Measurements from ENCODE around the gene QRICH1. TPM values are rescaled to one million over a fixed set of nuclear protein-coding genes. Genes with fewer than 3 reads are reported as not detected.

QRICH1 gene
- total RNA-seq, 1 experiment from 2014 or later, result 123 TPM

GRCh38 chr3:49028673-49029562 is 65.0 kb downstream of the QRICH1 start, which contains the start of gene IMPDH2 (continued):
- TF ChIP-seq TP53 (CRISPR knock-in tag; IDR thresholded peaks at IDR 0.05) (0 out of 2 replicates have a peak, but pooled peaks have one; percentile 78), ZNF425 (CRISPR knock-in tag; conservative IDR thresholded peaks at IDR 0.05) (no peak), MXD4 (CRISPR knock-in tag; IDR thresholded peaks at IDR 0.05; ENCODE audit: borderline replicate concordance) (no peak), CTCF (IDR thresholded peaks at IDR 0.05) (no peak), JUN (CRISPR knock-in tag; IDR thresholded peaks at IDR 0.05) (no peak; the same call in 1 of the 2 replicates), MLX (CRISPR knock-in tag; IDR thresholded peaks at IDR 0.05) (peak; percentile 88; the same call in 1 of the 2 replicates), JAZF1 (CRISPR knock-in tag; IDR thresholded peaks at IDR 0.05) (no peak), ZNF396 (CRISPR knock-in tag; IDR thresholded peaks at IDR 0.05; ENCODE audit: borderline replicate concordance) (no peak), KAT7 (CRISPR knock-in tag; IDR thresholded peaks at IDR 0.05; ENCODE audit: borderline replicate concordance) (no peak), ZNF219 (CRISPR knock-in tag; IDR thresholded peaks at IDR 0.05; ENCODE audit: borderline replicate concordance) (no peak), E2F4 (CRISPR knock-in tag; IDR thresholded peaks at IDR 0.05; ENCODE audit: borderline replicate concordance, low read depth) (peak; percentile 74; the same call in 1 of the 2 replicates), FOXK1 (CRISPR knock-in tag; IDR thresholded peaks at IDR 0.05) (peak; percentile 87), ZSCAN18 (CRISPR knock-in tag; IDR thresholded peaks at IDR 0.05) (no peak), GTF2I (CRISPR knock-in tag; conservative IDR thresholded peaks at IDR 0.05) (no peak), FOXP4 (CRISPR knock-in tag; IDR thresholded peaks at IDR 0.05) (peak; percentile 90; the same call in 1 of the 2 replicates), NFE2L1 (CRISPR knock-in tag; IDR thresholded peaks at IDR 0.05) (peak; percentile 67; the same call in 1 of the 2 replicates), ZNF317 (CRISPR knock-in tag; IDR thresholded peaks at IDR 0.05; ENCODE audit: borderline replicate concordance, low read depth) (0 out of 2 replicates have a peak, but pooled peaks have one; percentile 36), NR3C1 (CRISPR knock-in tag; conservative IDR thresholded peaks at IDR 0.05; ENCODE audit: low read depth) (peak; percentile 91; the same call in 1 of the 2 replicates)
- TF ChIP-seq, protein P1, sequence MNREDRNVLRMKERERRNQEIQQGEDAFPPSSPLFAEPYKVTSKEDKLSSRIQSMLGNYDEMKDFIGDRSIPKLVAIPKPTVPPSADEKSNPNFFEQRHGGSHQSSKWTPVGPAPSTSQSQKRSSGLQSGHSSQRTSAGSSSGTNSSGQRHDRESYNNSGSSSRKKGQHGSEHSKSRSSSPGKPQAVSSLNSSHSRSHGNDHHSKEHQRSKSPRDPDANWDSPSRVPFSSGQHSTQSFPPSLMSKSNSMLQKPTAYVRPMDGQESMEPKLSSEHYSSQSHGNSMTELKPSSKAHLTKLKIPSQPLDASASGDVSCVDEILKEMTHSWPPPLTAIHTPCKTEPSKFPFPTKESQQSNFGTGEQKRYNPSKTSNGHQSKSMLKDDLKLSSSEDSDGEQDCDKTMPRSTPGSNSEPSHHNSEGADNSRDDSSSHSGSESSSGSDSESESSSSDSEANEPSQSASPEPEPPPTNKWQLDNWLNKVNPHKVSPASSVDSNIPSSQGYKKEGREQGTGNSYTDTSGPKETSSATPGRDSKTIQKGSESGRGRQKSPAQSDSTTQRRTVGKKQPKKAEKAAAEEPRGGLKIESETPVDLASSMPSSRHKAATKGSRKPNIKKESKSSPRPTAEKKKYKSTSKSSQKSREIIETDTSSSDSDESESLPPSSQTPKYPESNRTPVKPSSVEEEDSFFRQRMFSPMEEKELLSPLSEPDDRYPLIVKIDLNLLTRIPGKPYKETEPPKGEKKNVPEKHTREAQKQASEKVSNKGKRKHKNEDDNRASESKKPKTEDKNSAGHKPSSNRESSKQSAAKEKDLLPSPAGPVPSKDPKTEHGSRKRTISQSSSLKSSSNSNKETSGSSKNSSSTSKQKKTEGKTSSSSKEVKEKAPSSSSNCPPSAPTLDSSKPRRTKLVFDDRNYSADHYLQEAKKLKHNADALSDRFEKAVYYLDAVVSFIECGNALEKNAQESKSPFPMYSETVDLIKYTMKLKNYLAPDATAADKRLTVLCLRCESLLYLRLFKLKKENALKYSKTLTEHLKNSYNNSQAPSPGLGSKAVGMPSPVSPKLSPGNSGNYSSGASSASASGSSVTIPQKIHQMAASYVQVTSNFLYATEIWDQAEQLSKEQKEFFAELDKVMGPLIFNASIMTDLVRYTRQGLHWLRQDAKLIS (CRISPR knock-in tag; IDR thresholded peaks at IDR 0.05; ENCODE audit: borderline replicate concordance), result peak; percentile 99
- TF ChIP-seq, protein P2, sequence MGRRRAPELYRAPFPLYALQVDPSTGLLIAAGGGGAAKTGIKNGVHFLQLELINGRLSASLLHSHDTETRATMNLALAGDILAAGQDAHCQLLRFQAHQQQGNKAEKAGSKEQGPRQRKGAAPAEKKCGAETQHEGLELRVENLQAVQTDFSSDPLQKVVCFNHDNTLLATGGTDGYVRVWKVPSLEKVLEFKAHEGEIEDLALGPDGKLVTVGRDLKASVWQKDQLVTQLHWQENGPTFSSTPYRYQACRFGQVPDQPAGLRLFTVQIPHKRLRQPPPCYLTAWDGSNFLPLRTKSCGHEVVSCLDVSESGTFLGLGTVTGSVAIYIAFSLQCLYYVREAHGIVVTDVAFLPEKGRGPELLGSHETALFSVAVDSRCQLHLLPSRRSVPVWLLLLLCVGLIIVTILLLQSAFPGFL (CRISPR knock-in tag; IDR thresholded peaks at IDR 0.05; ENCODE audit: borderline replicate concordance), result no peak
- TF ChIP-seq, protein P3, sequence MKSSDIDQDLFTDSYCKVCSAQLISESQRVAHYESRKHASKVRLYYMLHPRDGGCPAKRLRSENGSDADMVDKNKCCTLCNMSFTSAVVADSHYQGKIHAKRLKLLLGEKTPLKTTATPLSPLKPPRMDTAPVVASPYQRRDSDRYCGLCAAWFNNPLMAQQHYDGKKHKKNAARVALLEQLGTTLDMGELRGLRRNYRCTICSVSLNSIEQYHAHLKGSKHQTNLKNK (CRISPR knock-in tag; IDR thresholded peaks at IDR 0.05), result peak; percentile 92

Measured in WTC11 (cell line).